Activated B cell treated with CpG ODN at 0.5 μM for 24 hours (primary cell): ENCODE measurements around the gene SLC9C2. TPM values are rescaled to one million over a fixed set of nuclear protein-coding genes. Genes with fewer than 3 reads are reported as not detected.
"Not testable (repeated sequence)": the region's sequence is repeated elsewhere in the genome, so short reads cannot be mapped to it uniquely, and the experiment has no call there.

Experiments
- ATAC-seq: fragments of 200-7000 bp; cut with Tn5 transposase; one replicate; pipeline ENCODE4 v1.10.0; 2021; ENCODE audit warnings: low read depth, mild to moderate bottlenecking, moderate library complexity
- CTCF ChIA-PET: fragments of 350-600 bp; sonication (Branson Sonifier 250); formaldehyde crosslinking; loops from one replicate; lab custom pipeline; 2021; ENCODE audit warnings: antibody characterized with exemption; lab: Charles Lee
- POLR2A ChIA-PET: fragments of 350-600 bp; sonication (Branson Sonifier 250); formaldehyde crosslinking; loops from one replicate; lab custom pipeline; 2021; ENCODE audit warnings: antibody characterized with exemption; lab: Charles Lee
- DNase-seq: peaks from one replicate; pipeline ENCODE4 v3.0.0; 2022
- H3K27ac Mint-ChIP-seq: one replicate; pipeline ENCODE4 v1.8.0; 2020; ENCODE audit warnings: mixed read lengths
- H3K27me3 Mint-ChIP-seq: one replicate; pipeline ENCODE4 v1.8.0; 2021; ENCODE audit warnings: mixed read lengths
- H3K36me3 Mint-ChIP-seq: one replicate; pipeline ENCODE4 v1.8.0; 2021; ENCODE audit warnings: low read depth, mixed read lengths
- H3K4me1 Mint-ChIP-seq: one replicate; pipeline ENCODE4 v1.8.0; 2021; ENCODE audit warnings: mixed read lengths
- H3K4me3 Mint-ChIP-seq: one replicate; pipeline ENCODE4 v1.8.0; 2020; ENCODE audit warnings: mild to moderate bottlenecking, mixed read lengths
- H3K9me3 Mint-ChIP-seq: one replicate; pipeline ENCODE4 v1.8.0; 2020; ENCODE audit warnings: mixed read lengths
- CTCF ChIP-seq: fragments of 200-600 bp; IDR thresholded peaks from one replicate; pipeline ENCODE4 v1.8.0; 2022; ENCODE audit warnings: antibody characterized with exemption, mild to moderate bottlenecking
- intact Hi-C: fragments of 100-400 bp; cut with micrococcal nuclease; formaldehyde crosslinking; loops from one replicate; pipeline ENCODE4 v1.15.1; 2024
- total RNA-seq: library from RNA; stranded (reverse); gene quantifications from 2 replicates; pipeline ENCODE4 v1.2.3, GENCODE V29; 2022

The SLC9C2 gene
- total RNA-seq = not detected in 2 replicates

- intact Hi-C loops = no loop called here
- Mint-ChIP-seq H3K27ac (no peak within 1 kb of the TSS), H3K4me3 (no peak within 1 kb of the TSS), H3K36me3 (no peaks in the 10 kb centered on the region), H3K4me1 (peaks cover 18% of the 10 kb centered on the region), H3K27me3 (peaks cover 7% of the 10 kb centered on the region), H3K9me3 (no peaks in the 10 kb centered on the region)
- DNase-seq = no peak
- ATAC-seq = no peak
- POLR2A ChIA-PET = no interaction called here
- no peak for TF ChIP-seq CTCF
- CTCF ChIA-PET = no interaction called here
These were observed at the start of gene SLC9C2 for GRCh38 chr1:173603056-173603591. TSS of gene SLC9C2 (minus strand) at chr1:173603072. CDS start at chr1:173601776, 1,296 bp downstream.

GRCh38 chr1:173648880-173649605 lies 46.2 kb upstream of the SLC9C2 start:
- intact Hi-C loops = no loop called here
- Mint-ChIP-seq H3K27me3 (peaks cover 4% of the 10 kb centered on the region), H3K4me3 (no peak overlapping the region), H3K36me3 (no peaks in the 10 kb centered on the region), H3K4me1 (no peaks in the 10 kb centered on the region), H3K9me3 (peaks cover 4% of the 10 kb centered on the region), H3K27ac (no peak overlapping the region)
- ChIA-PET POLR2A (no interaction called here), CTCF (no interaction called here)
- DNase-seq (no peak), ATAC-seq (no peak)
- no peak for TF ChIP-seq CTCF

- Mint-ChIP-seq H3K27me3 (peaks cover 4% of the 10 kb centered on the region), H3K4me3 (no peak overlapping the region), H3K4me1 (no peaks in the 10 kb centered on the region), H3K36me3 (no peaks in the 10 kb centered on the region), H3K9me3 (peaks cover 4% of the 10 kb centered on the region), H3K27ac (no peak overlapping the region)
- ChIA-PET POLR2A (no interaction called here), CTCF (no interaction called here)
- TF ChIP-seq CTCF = no peak
- DNase-seq = no peak
- intact Hi-C loops = no loop called here
- ATAC-seq = no peak
These were observed 43.8 kb upstream of the SLC9C2 start for GRCh38 chr1:173646656-173647055.

GRCh38 chr1:173642450-173643139 lies 39.7 kb upstream of the SLC9C2 start:
- H3K27ac Mint-ChIP-seq, DNase-seq, H3K4me3 Mint-ChIP-seq, POLR2A ChIA-PET, H3K36me3 Mint-ChIP-seq, H3K4me1 Mint-ChIP-seq, ATAC-seq, intact Hi-C loops, H3K9me3 Mint-ChIP-seq, CTCF ChIA-PET, H3K27me3 Mint-ChIP-seq: not testable (repeated sequence)

GRCh38 chr1:173639102-173639501 lies 36.2 kb upstream of the SLC9C2 start:
- Mint-ChIP-seq H3K27me3 (no peaks in the 10 kb centered on the region), H3K4me3 (no peak overlapping the region), H3K4me1 (no peaks in the 10 kb centered on the region), H3K36me3 (no peaks in the 10 kb centered on the region), H3K9me3 (peaks cover 6% of the 10 kb centered on the region), H3K27ac (no peak overlapping the region)
- ChIA-PET POLR2A (no interaction called here), CTCF (no interaction called here)
- TF ChIP-seq CTCF = no peak
- intact Hi-C loops = no loop called here
- ATAC-seq = no peak
- DNase-seq = no peak
